SK-N-SH (cell line): Measurements from ENCODE around the gene RPL9. TPM values are rescaled to one million over a fixed set of nuclear protein-coding genes. Genes with fewer than 3 reads are reported as not detected.
A peak's percentile ranks its signal among the peaks of the same experiment; 100 is the strongest.

Experiments used
- CTCF ChIA-PET: fragments of 300-600, 350-600 bp; formaldehyde crosslinking; extraction: SDS; loops from one replicate; lab custom pipeline; 2021; lab: Yijun Ruan, JAX
- POLR2A ChIA-PET: fragments of 350-600 bp; sonication (Branson Sonifier 250); formaldehyde crosslinking; extraction: SDS; loops from one replicate; lab custom pipeline; 2020; ENCODE audit warnings: antibody characterized with exemption, inconsistent platforms; lab: Yijun Ruan, JAX
- DNase-seq: peaks from one replicate; pipeline ENCODE4 v3.0.0; 2012
- H2AFZ ChIP-seq: fragments of 200-600 bp; sonication (generic); 2 replicates; pipeline ENCODE4 v1.8.1; 2016; ENCODE audit warnings: antibody characterized with exemption, mild to moderate bottlenecking, low read depth
- H3F3A ChIP-seq: fragments of 200-600 bp; sonication (generic); replicated peaks from 2 replicates; pipeline ENCODE3; 2016; ENCODE audit warnings: antibody characterized with exemption, mild to moderate bottlenecking; ENCODE audit not compliant: insufficient read depth
- H3K27ac ChIP-seq, 2 experiments: fragments of 200-500 bp in 1 of 2; fragments of 200-600 bp in 1 of 2; sonication (Bioruptor generic) in 1 of 2; sonication (generic), shearing (Covaris generic) in 1 of 2; 2 replicates each; pipeline versions ENCODE4 v1.5.1 to v1.6.1; 2014 to 2016; ENCODE audit warnings: low read depth in 2 of 2, inconsistent platforms in 1 of 2, low read length in 1 of 2, mild to moderate bottlenecking in 1 of 2, mixed read lengths in 1 of 2
- H3K27me3 ChIP-seq: fragments of 200-600 bp; sonication (generic), shearing (Covaris generic); 2 replicates; pipeline ENCODE4 v1.6.1; 2016; ENCODE audit warnings: mixed run types; ENCODE audit not compliant: insufficient read depth
- H3K36me3 ChIP-seq, 2 experiments: fragments of 200-500 bp in 1 of 2; fragments of 200-600 bp in 1 of 2; sonication (Bioruptor generic) in 1 of 2; sonication (generic) in 1 of 2; replicated peaks in 1 of 2; 2 replicates each; pipeline versions ENCODE3 to v1.5.1; 2014 to 2016; ENCODE audit warnings: low read length in 1 of 2, mild to moderate bottlenecking in 1 of 2; ENCODE audit not compliant: insufficient read depth in 2 of 2, control insufficient read depth in 1 of 2
- H3K4me1 ChIP-seq, 2 experiments: fragments of 200-500 bp in 1 of 2; fragments of 200-600 bp in 1 of 2; sonication (Bioruptor generic) in 1 of 2; sonication (generic), shearing (Covaris generic) in 1 of 2; 2 replicates each; pipeline versions ENCODE4 v1.5.1 to v1.6.1; 2014 to 2016; ENCODE audit warnings: low read depth in 1 of 2, low read length in 1 of 2, mixed run types in 1 of 2; ENCODE audit not compliant: insufficient read depth in 2 of 2, control insufficient read depth in 1 of 2
- H3K4me2 ChIP-seq: fragments of 200-600 bp; sonication (generic), shearing (Covaris generic); 2 replicates; pipeline ENCODE4 v1.6.1; 2017; ENCODE audit warnings: mixed run types
- H3K4me3 ChIP-seq, 2 experiments: fragments of 200-500 bp in 1 of 2; fragments of 200-600 bp in 1 of 2; sonication (Bioruptor generic) in 1 of 2; sonication (generic), shearing (Covaris generic) in 1 of 2; 2 replicates each; pipeline versions ENCODE4 v1.5.1 to v1.8.1; 2014 to 2016; ENCODE audit warnings: low read depth in 2 of 2, inconsistent platforms in 1 of 2, low read length in 1 of 2, mild to moderate bottlenecking in 1 of 2, mixed read lengths in 1 of 2, moderate library complexity in 1 of 2
- H3K79me2 ChIP-seq: fragments of 200-600 bp; sonication (generic); 2 replicates; pipeline ENCODE4 v1.8.1; 2017; ENCODE audit warnings: mild to moderate bottlenecking; ENCODE audit not compliant: insufficient read depth
- H3K9ac ChIP-seq: fragments of 200-600 bp; sonication (generic); 2 replicates; pipeline ENCODE4 v1.6.1; 2017; ENCODE audit warnings: mixed run types
- H3K9me2 ChIP-seq: fragments of 200-600 bp; sonication (generic); 2 replicates; pipeline ENCODE4 v1.6.1; 2017; ENCODE audit warnings: mixed run types
- H3K9me3 ChIP-seq: fragments of 200-600 bp; sonication (generic); 2 replicates; pipeline ENCODE4 v1.6.1; 2017; ENCODE audit warnings: mixed run types, mild to moderate bottlenecking, moderate library complexity
- H4K20me1 ChIP-seq: fragments of 200-600 bp; sonication (generic); 2 replicates; pipeline ENCODE4 v1.6.1; 2017; ENCODE audit warnings: mild to moderate bottlenecking, mixed run types; ENCODE audit not compliant: insufficient read depth
- EP300 ChIP-seq, 2 experiments: IDR thresholded peaks; 2 replicates each; pipeline versions ENCODE4 v1.4.0 to v1.6.1; 2012; ENCODE audit warnings: borderline replicate concordance in 1 of 2, low read depth in 1 of 2, low read length in 1 of 2
- GATA2 ChIP-seq: sonication (generic); formaldehyde crosslinking; IDR thresholded peaks from 2 replicates; pipeline ENCODE4 v1.5.0; 2020; ENCODE audit warnings: mild to moderate bottlenecking, missing genetic modification reagents
- MXI1 ChIP-seq: IDR thresholded peaks from 2 replicates; pipeline ENCODE4 v1.6.1; 2012; ENCODE audit warnings: mild to moderate bottlenecking, low read depth, low read length, improper control_type of control experiment
- NFIC ChIP-seq: IDR thresholded peaks from 2 replicates; pipeline ENCODE4 v1.4.0; 2012; ENCODE audit warnings: borderline replicate concordance
- RAD21 ChIP-seq: IDR thresholded peaks from 2 replicates; pipeline ENCODE4 v1.6.1; 2012; ENCODE audit warnings: mild to moderate bottlenecking, low read length
- RCOR1 ChIP-seq: fragments of 150-350 bp; IDR thresholded peaks from 2 replicates; pipeline ENCODE4 v1.6.1; 2017; ENCODE audit warnings: antibody characterized with exemption, low read length
- RFX5 ChIP-seq: IDR thresholded peaks from 2 replicates; pipeline ENCODE4 v1.6.1; 2012; ENCODE audit warnings: mild to moderate bottlenecking, improper control_type of control experiment, low read length
- RXRA ChIP-seq: IDR thresholded peaks from 2 replicates; pipeline ENCODE4 v1.4.0; 2012; ENCODE audit warnings: low read depth, mild to moderate bottlenecking, borderline replicate concordance
- TCF12 ChIP-seq: IDR thresholded peaks from 2 replicates; pipeline ENCODE4 v1.4.0; 2012
- WGBS: methylation state at CpG from one replicate; pipeline ENCODE4 v1.1.6; 2017; ENCODE audit warnings: low lambda C conversion rate; 5-methylcytosine and 5-hydroxymethylcytosine counted together
- polyA plus RNA-seq, 3 experiments: library from polyadenylated mRNA; depleted of rRNA; stranded (reverse); fragments of >200 nt; gene quantifications; 2 replicates each; pipeline ENCODE4 v1.2.3, GENCODE V29; 2012
- TF ChIP-seq, protein P1 (sequence below): IDR thresholded peaks from 2 replicates; pipeline ENCODE4 v1.4.0; 2012; ENCODE audit warnings: low read depth, borderline replicate concordance
- TF ChIP-seq, protein P2 (sequence below): fragments of 150-350 bp; IDR thresholded peaks from 2 replicates; pipeline ENCODE4 v1.6.1; 2017; ENCODE audit warnings: antibody characterized with exemption, low read length, low read depth, borderline replicate concordance
- TF ChIP-seq, protein P3 (sequence below): fragments of 150-350 bp; IDR thresholded peaks from 2 replicates; pipeline ENCODE4 v1.6.1; 2016; ENCODE audit warnings: mild to moderate bottlenecking, low read depth, low read length

The RPL9 gene
- polyA plus RNA-seq, 1 of the 3 experiments (the other 2 are of a cell fraction): 1,564 TPM

DNA sequence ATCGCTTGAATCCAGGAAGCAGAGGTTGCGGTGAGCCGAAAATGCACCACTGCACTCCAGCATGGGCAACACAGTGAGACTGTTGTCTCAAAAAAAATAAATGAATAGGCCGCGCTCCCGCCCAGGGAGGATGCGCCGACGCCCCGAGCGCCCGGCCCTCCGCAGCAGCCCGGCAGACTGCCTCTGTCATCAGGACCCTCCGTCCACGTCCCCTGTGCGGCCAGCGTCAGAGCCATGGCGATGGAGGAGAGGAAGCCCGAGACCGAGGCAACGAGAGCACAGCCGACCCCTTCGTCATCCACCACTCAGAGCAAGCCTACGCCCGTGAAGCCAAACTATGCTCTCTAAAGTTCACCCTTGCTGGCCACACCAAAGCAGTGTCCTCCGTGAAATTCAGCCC is 21.5 kb upstream of the RPL9 start:
- Histone ChIP-seq H3K4me3 (no peak overlapping the region), H3K27ac (no peak overlapping the region), H4K20me1 (no peaks in the 10 kb centered on the region), H3K27me3 (no peaks in the 10 kb centered on the region), H3K9ac (no peak overlapping the region), H3K9me3 (no peaks in the 10 kb centered on the region), H3K4me1 (no peaks in the 10 kb centered on the region; a peak in 1 of 4 replicates), H3K4me2 (no peak overlapping the region), H3F3A (peaks cover 3% of the 10 kb centered on the region), H2AFZ (no peak overlapping the region), H3K9me2 (no peaks in the 10 kb centered on the region), H3K36me3 (peaks cover 0 to 8% of the 10 kb centered on the region in 2 experiments), H3K79me2 (no peaks in the 10 kb centered on the region)
- POLR2A ChIA-PET: no interaction called here
- WGBS: 97% methylated on average over 25 of the region's 27 CpGs
- TF ChIP-seq, protein P1, sequence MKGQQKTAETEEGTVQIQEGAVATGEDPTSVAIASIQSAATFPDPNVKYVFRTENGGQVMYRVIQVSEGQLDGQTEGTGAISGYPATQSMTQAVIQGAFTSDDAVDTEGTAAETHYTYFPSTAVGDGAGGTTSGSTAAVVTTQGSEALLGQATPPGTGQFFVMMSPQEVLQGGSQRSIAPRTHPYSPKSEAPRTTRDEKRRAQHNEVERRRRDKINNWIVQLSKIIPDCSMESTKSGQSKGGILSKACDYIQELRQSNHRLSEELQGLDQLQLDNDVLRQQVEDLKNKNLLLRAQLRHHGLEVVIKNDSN: no peak
- no peak for TF ChIP-seq TCF12
- no peak for TF ChIP-seq RAD21
- no peak for TF ChIP-seq MXI1
- TF ChIP-seq, protein P2, sequence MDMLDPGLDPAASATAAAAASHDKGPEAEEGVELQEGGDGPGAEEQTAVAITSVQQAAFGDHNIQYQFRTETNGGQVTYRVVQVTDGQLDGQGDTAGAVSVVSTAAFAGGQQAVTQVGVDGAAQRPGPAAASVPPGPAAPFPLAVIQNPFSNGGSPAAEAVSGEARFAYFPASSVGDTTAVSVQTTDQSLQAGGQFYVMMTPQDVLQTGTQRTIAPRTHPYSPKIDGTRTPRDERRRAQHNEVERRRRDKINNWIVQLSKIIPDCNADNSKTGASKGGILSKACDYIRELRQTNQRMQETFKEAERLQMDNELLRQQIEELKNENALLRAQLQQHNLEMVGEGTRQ: no peak
- TF ChIP-seq GATA2 (CRISPR knock-in tag): no peak
- TF ChIP-seq NFIC: no peak
- TF ChIP-seq, protein P3, sequence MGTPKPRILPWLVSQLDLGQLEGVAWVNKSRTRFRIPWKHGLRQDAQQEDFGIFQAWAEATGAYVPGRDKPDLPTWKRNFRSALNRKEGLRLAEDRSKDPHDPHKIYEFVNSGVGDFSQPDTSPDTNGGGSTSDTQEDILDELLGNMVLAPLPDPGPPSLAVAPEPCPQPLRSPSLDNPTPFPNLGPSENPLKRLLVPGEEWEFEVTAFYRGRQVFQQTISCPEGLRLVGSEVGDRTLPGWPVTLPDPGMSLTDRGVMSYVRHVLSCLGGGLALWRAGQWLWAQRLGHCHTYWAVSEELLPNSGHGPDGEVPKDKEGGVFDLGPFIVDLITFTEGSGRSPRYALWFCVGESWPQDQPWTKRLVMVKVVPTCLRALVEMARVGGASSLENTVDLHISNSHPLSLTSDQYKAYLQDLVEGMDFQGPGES: no peak
- TF ChIP-seq RXRA: no peak
- CTCF ChIA-PET: interaction anchor here (1.7 kb wide), 1 partner anchor 11 kb away, joined by 9 read pairs; no protein-coding TSS in a partner anchor
- no peak for DNase-seq

DNA sequence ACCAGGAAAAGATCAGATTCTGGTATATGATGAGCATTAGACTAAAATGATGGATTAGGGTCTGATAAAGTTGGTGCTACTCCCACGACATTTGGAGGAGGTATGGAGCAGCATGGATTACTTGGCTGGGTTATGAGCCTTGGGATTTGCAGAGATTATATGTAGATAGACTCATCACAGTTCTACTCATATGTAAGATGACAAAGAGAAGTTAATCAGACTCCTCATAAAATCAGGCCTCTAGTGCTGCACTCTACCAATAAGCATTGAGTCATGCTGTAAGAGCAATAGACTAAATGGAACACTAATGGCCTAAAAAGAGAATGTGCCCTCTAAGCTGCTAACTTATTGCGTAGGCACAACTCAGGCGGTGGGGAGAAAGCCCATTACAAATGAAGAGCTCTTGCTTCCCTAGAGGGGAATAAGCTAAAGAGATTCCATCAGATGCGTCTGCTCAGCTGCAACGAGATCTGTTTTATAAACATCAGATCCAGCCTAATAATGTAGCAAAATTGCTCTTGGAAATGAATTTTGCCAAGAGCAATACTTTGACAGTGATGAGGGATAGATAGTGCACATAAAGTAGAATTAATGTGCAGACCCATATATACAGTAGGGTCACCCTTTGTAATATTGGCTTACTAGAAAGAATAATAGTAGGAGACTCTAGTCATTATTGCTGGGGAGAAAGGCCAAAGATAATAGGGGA is 17.6 kb upstream of the RPL9 start:
- Histone ChIP-seq H3K4me1 (no peaks in the 10 kb centered on the region; a peak in 1 of 4 replicates), H3K4me3 (no peak overlapping the region), H3F3A (peaks cover 3% of the 10 kb centered on the region), H3K9me3 (no peaks in the 10 kb centered on the region), H3K36me3 (peaks cover 12 to 22% of the 10 kb centered on the region in 2 experiments), H4K20me1 (no peaks in the 10 kb centered on the region), H3K79me2 (no peaks in the 10 kb centered on the region), H3K4me2 (no peak overlapping the region), H2AFZ (no peak overlapping the region), H3K27ac (peak overlapping the region; percentile 6 to 15; a peak in 2 of 4 replicates), H3K9ac (no peak overlapping the region), H3K27me3 (no peaks in the 10 kb centered on the region), H3K9me2 (no peaks in the 10 kb centered on the region)
- CTCF ChIA-PET: interaction anchor here (1.1 kb wide), 1 partner anchor 717 kb away, joined by 3 read pairs; no protein-coding TSS in a partner anchor
- peak; percentile 59 for DNase-seq
- POLR2A ChIA-PET: no interaction called here
- TF ChIP-seq GATA2 (CRISPR knock-in tag): peak; percentile 51; the same call in 1 of the 2 replicates
- TF ChIP-seq RFX5: no peak
- peak in 1 of 2 experiments; percentile 34; a peak in 1 of 4 replicates for TF ChIP-seq EP300 (IDR thresholded peaks at IDR 0.05; ENCODE audit: borderline replicate concordance in 1 of 2, low read depth in 1 of 2, low read length in 1 of 2)
- TF ChIP-seq RCOR1: peak; percentile 87
- 55% methylated on average over 5 of the region's 5 CpGs for WGBS
